ENCODE data around the gene FBXW2. TPM values are rescaled to one million over a fixed set of nuclear protein-coding genes. Genes with fewer than 3 reads are reported as not detected.

The FBXW2 gene
- total and polyA plus RNA-seq, 3 experiments from 2014 or later = 39.3 to 73.4 (median 73.2) TPM

- ChIA-PET CTCF (no interaction called here), POLR2A (no interaction called here)
These were observed 8.2 kb upstream of the FBXW2 start for GRCh38 chr9:120801441-120801840.

GRCh38 chr9:120791161-120791560, 2.1 kb downstream of the FBXW2 start:
- peaks cover 0 to 2% of the 10 kb centered on the region in 2 donors for H3K27me3 Mint-ChIP-seq
- ChIA-PET POLR2A (no interaction called here), CTCF (no interaction called here)
- H3K27ac Mint-ChIP-seq = peak overlapping the region in 7 of 8 donors; percentile 74 to 98 (median 95)
- peak overlapping the region in 6 of 7 donors; percentile 79 to 97 (median 90) for H3K4me3 Mint-ChIP-seq
- Histone ChIP-seq H3K27me3 (ENCODE audit: insufficient read depth, low read length, poor library complexity, severe bottlenecking) (no peaks in the 10 kb centered on the region), H3K36me3 (ENCODE audit: insufficient read depth, low read length) (peaks cover 13% of the 10 kb centered on the region), H3K4me1 (ENCODE audit: insufficient read depth, low read length) (peaks cover 51% of the 10 kb centered on the region), H3K9me3 (ENCODE audit: low read length) (no peaks in the 10 kb centered on the region), H3K27ac (ENCODE audit: low read depth, low read length) (no peak overlapping the region), H3K4me3 (ENCODE audit: low read length) (peak overlapping the region; percentile 2)
- no peaks in the 10 kb centered on the region for H3K9me3 Mint-ChIP-seq
- H3K36me3 Mint-ChIP-seq = peaks cover 8 to 53% (median 17%) of the 10 kb centered on the region in 3 donors
- peaks cover 64 to 81% (median 80%) of the 10 kb centered on the region in 3 donors for H3K4me1 Mint-ChIP-seq
- DNase-seq = no peak

More at GRCh38 chr9:120801441-120801840, 8.2 kb upstream of the FBXW2 start:
- H3K27me3 ChIP-seq (ENCODE audit: insufficient read depth, low read length, poor library complexity, severe bottlenecking) = no peaks in the 10 kb centered on the region
- H3K36me3 ChIP-seq (ENCODE audit: insufficient read depth, low read length) = no peaks in the 10 kb centered on the region
- no peak overlapping the region for H3K27ac Mint-ChIP-seq
- no peaks in the 10 kb centered on the region for H3K27me3 Mint-ChIP-seq
- peaks cover 4% of the 10 kb centered on the region for H3K9me3 ChIP-seq (ENCODE audit: low read length)
- H3K4me3 Mint-ChIP-seq = no peak overlapping the region
- peaks cover 14 to 20% (median 18%) of the 10 kb centered on the region in 5 donors for H3K9me3 Mint-ChIP-seq
- peaks cover 4 to 13% (median 7%) of the 10 kb centered on the region in 3 donors for H3K36me3 Mint-ChIP-seq
- no peak overlapping the region for H3K4me3 ChIP-seq (ENCODE audit: low read length)
- H3K4me1 Mint-ChIP-seq = no peaks in the 10 kb centered on the region
- H3K4me1 ChIP-seq (ENCODE audit: insufficient read depth, low read length) = no peaks in the 10 kb centered on the region
- DNase-seq = no peak
- H3K27ac ChIP-seq (ENCODE audit: low read depth, low read length) = no peak overlapping the region

- Mint-ChIP-seq H3K27ac (peak overlapping the region in 4 of 8 donors; percentile 11 to 65 (median 58)), H3K4me1 (peaks cover 75 to 90% (median 87%) of the 10 kb centered on the region in 3 donors), H3K27me3 (peaks cover 0 to 2% of the 10 kb centered on the region in 2 donors), H3K36me3 (peaks cover 11 to 70% (median 27%) of the 10 kb centered on the region in 3 donors), H3K4me3 (peak overlapping the region in 2 of 7 donors; percentile 20 to 60), H3K9me3 (no peaks in the 10 kb centered on the region)
- Histone ChIP-seq H3K4me3 (ENCODE audit: low read length) (no peak overlapping the region), H3K27me3 (ENCODE audit: insufficient read depth, low read length, poor library complexity, severe bottlenecking) (no peaks in the 10 kb centered on the region), H3K4me1 (ENCODE audit: insufficient read depth, low read length) (peaks cover 51% of the 10 kb centered on the region), H3K36me3 (ENCODE audit: insufficient read depth, low read length) (peaks cover 13% of the 10 kb centered on the region), H3K27ac (ENCODE audit: low read depth, low read length) (no peak overlapping the region), H3K9me3 (ENCODE audit: low read length) (no peaks in the 10 kb centered on the region)
- POLR2A ChIA-PET = no interaction called here
- CTCF ChIA-PET = no interaction called here
- no peak for DNase-seq
These were observed 5.3 kb downstream of the FBXW2 start for GRCh38 chr9:120787933-120788332.

GRCh38 chr9:120783602-120784047, 9.6 kb downstream of the FBXW2 start:
- peaks cover 6% of the 10 kb centered on the region for H3K36me3 ChIP-seq (ENCODE audit: insufficient read depth, low read length)
- H3K27me3 Mint-ChIP-seq = peaks cover 0 to 2% of the 10 kb centered on the region in 2 donors
- H3K27me3 ChIP-seq (ENCODE audit: insufficient read depth, low read length, poor library complexity, severe bottlenecking) = no peaks in the 10 kb centered on the region
- peaks cover 13 to 69% (median 22%) of the 10 kb centered on the region in 3 donors for H3K36me3 Mint-ChIP-seq
- peaks cover 31% of the 10 kb centered on the region for H3K4me1 ChIP-seq (ENCODE audit: insufficient read depth, low read length)
- no peak overlapping the region for H3K4me3 ChIP-seq (ENCODE audit: low read length)
- DNase-seq = no peak
- ChIA-PET POLR2A (no interaction called here), CTCF (no interaction called here)
- H3K9me3 ChIP-seq (ENCODE audit: low read length) = no peaks in the 10 kb centered on the region
- H3K27ac Mint-ChIP-seq = peak overlapping the region in 5 of 8 donors; percentile 25 to 84 (median 43)
- H3K27ac ChIP-seq (ENCODE audit: low read depth, low read length) = no peak overlapping the region
- no peaks in the 10 kb centered on the region for H3K9me3 Mint-ChIP-seq
- H3K4me1 Mint-ChIP-seq = peaks cover 57 to 80% (median 70%) of the 10 kb centered on the region in 3 donors
- H3K4me3 Mint-ChIP-seq = no peak overlapping the region

GRCh38 chr9:120781236-120781635, 12.0 kb downstream of the FBXW2 start:
- POLR2A ChIA-PET = no interaction called here
- CTCF ChIA-PET = no interaction called here
- Histone ChIP-seq H3K27me3 (ENCODE audit: insufficient read depth, low read length, poor library complexity, severe bottlenecking) (no peaks in the 10 kb centered on the region), H3K4me3 (ENCODE audit: low read length) (no peak overlapping the region), H3K27ac (ENCODE audit: low read depth, low read length) (no peak overlapping the region), H3K36me3 (ENCODE audit: insufficient read depth, low read length) (peaks cover 18% of the 10 kb centered on the region), H3K4me1 (ENCODE audit: insufficient read depth, low read length) (peaks cover 16% of the 10 kb centered on the region), H3K9me3 (ENCODE audit: low read length) (no peaks in the 10 kb centered on the region)
- Mint-ChIP-seq H3K4me1 (peaks cover 36 to 70% (median 57%) of the 10 kb centered on the region in 3 donors), H3K27me3 (peaks cover 0 to 1% of the 10 kb centered on the region in 2 donors), H3K27ac (peak overlapping the region in 2 of 8 donors; percentile 13 to 47), H3K9me3 (no peaks in the 10 kb centered on the region), H3K36me3 (peaks cover 6 to 72% (median 25%) of the 10 kb centered on the region in 3 donors), H3K4me3 (no peak overlapping the region)
- DNase-seq = no peak

- Histone ChIP-seq H3K27ac (ENCODE audit: low read depth, low read length) (no peak overlapping the region), H3K27me3 (ENCODE audit: insufficient read depth, low read length, poor library complexity, severe bottlenecking) (no peaks in the 10 kb centered on the region), H3K4me1 (ENCODE audit: insufficient read depth, low read length) (peaks cover 10% of the 10 kb centered on the region), H3K9me3 (ENCODE audit: low read length) (no peaks in the 10 kb centered on the region), H3K4me3 (ENCODE audit: low read length) (no peak overlapping the region), H3K36me3 (ENCODE audit: insufficient read depth, low read length) (peaks cover 23% of the 10 kb centered on the region)
- ChIA-PET POLR2A (no interaction called here), CTCF (interaction anchor here (1.1 kb wide), 1 partner anchor 157 kb away, joined by 6 read pairs; no protein-coding TSS in a partner anchor)
- peaks cover 3 to 72% (median 26%) of the 10 kb centered on the region in 3 donors for H3K36me3 Mint-ChIP-seq
- H3K9me3 Mint-ChIP-seq = no peaks in the 10 kb centered on the region
- no peak for DNase-seq
- no peak overlapping the region for H3K4me3 Mint-ChIP-seq
- H3K4me1 Mint-ChIP-seq = peaks cover 31 to 62% (median 50%) of the 10 kb centered on the region in 3 donors
- no peaks in the 10 kb centered on the region for H3K27me3 Mint-ChIP-seq
- H3K27ac Mint-ChIP-seq = peak overlapping the region in 3 of 8 donors; percentile 20 to 63 (median 38)
These were observed 12.8 kb downstream of the FBXW2 start for GRCh38 chr9:120780367-120780766.

GRCh38 chr9:120779227-120779626, 14.0 kb downstream of the FBXW2 start:
- Mint-ChIP-seq H3K27ac (peak overlapping the region in 1 of 8 donors; percentile 26), H3K27me3 (no peaks in the 10 kb centered on the region), H3K4me1 (peaks cover 26 to 56% (median 45%) of the 10 kb centered on the region in 3 donors), H3K9me3 (no peaks in the 10 kb centered on the region), H3K4me3 (no peak overlapping the region), H3K36me3 (peaks cover 3 to 77% (median 29%) of the 10 kb centered on the region in 3 donors)
- Histone ChIP-seq H3K36me3 (ENCODE audit: insufficient read depth, low read length) (peaks cover 23% of the 10 kb centered on the region), H3K9me3 (ENCODE audit: low read length) (no peaks in the 10 kb centered on the region), H3K27ac (ENCODE audit: low read depth, low read length) (no peak overlapping the region), H3K27me3 (ENCODE audit: insufficient read depth, low read length, poor library complexity, severe bottlenecking) (no peaks in the 10 kb centered on the region), H3K4me3 (ENCODE audit: low read length) (no peak overlapping the region), H3K4me1 (ENCODE audit: insufficient read depth, low read length) (peaks cover 7% of the 10 kb centered on the region)
- ChIA-PET POLR2A (no interaction called here), CTCF (interaction anchor here (1.1 to 1.2 kb wide), 2 partner anchors 158 to 281 kb away, joined by 3 to 6 read pairs; no protein-coding TSS in a partner anchor)
- DNase-seq = no peak

GRCh38 chr9:120778758-120779157, 14.5 kb downstream of the FBXW2 start:
- DNase-seq = no peak
- peaks cover 22 to 51% (median 41%) of the 10 kb centered on the region in 3 donors for H3K4me1 Mint-ChIP-seq
- H3K9me3 Mint-ChIP-seq = no peaks in the 10 kb centered on the region
- H3K27me3 Mint-ChIP-seq = no peaks in the 10 kb centered on the region
- Histone ChIP-seq H3K36me3 (ENCODE audit: insufficient read depth, low read length) (peaks cover 23% of the 10 kb centered on the region), H3K27me3 (ENCODE audit: insufficient read depth, low read length, poor library complexity, severe bottlenecking) (no peaks in the 10 kb centered on the region), H3K4me1 (ENCODE audit: insufficient read depth, low read length) (peaks cover 7% of the 10 kb centered on the region), H3K4me3 (ENCODE audit: low read length) (no peak overlapping the region), H3K27ac (ENCODE audit: low read depth, low read length) (no peak overlapping the region), H3K9me3 (ENCODE audit: low read length) (no peaks in the 10 kb centered on the region)
- peak overlapping the region in 3 of 8 donors; percentile 21 to 68 (median 26) for H3K27ac Mint-ChIP-seq
- CTCF ChIA-PET = interaction anchor here (1.2 kb wide), 1 partner anchor 281 kb away, joined by 3 read pairs; no protein-coding TSS in a partner anchor
- POLR2A ChIA-PET = no interaction called here
- peaks cover 3 to 73% (median 27%) of the 10 kb centered on the region in 3 donors for H3K36me3 Mint-ChIP-seq
- H3K4me3 Mint-ChIP-seq = no peak overlapping the region

Data from CD8-positive, alpha-beta memory T cell (primary cell).